Ishikawa (cell line): Measurements from ENCODE around the gene DBR1.
A peak's percentile ranks its signal among the peaks of the same experiment; 100 is the strongest.

Experiments
- CEBPB ChIP-seq: IDR thresholded peaks from 2 replicates; pipeline ENCODE4 v1.6.1; 2012
- CREB1 ChIP-seq: IDR thresholded peaks from 2 replicates; pipeline ENCODE4 v1.6.1; 2012; ENCODE audit warnings: low read depth
- EGR1 ChIP-seq: IDR thresholded peaks from 2 replicates; pipeline ENCODE4 v1.6.1; 2012
- EP300 ChIP-seq: IDR thresholded peaks from 2 replicates; pipeline ENCODE4 v1.6.1; 2012; ENCODE audit warnings: borderline replicate concordance
- FOXM1 ChIP-seq: IDR thresholded peaks from 2 replicates; pipeline ENCODE4 v1.6.1; 2012; ENCODE audit warnings: low read depth, borderline replicate concordance
- NFIC ChIP-seq: IDR thresholded peaks from 2 replicates; pipeline ENCODE4 v1.6.1; 2012
- RAD21 ChIP-seq: IDR thresholded peaks from 2 replicates; pipeline ENCODE4 v1.6.1; 2012; ENCODE audit warnings: low read depth
- TAF1 ChIP-seq: IDR thresholded peaks from 2 replicates; pipeline ENCODE4 v1.6.1; 2012; ENCODE audit warnings: low read depth, mild to moderate bottlenecking
- TCF12 ChIP-seq: IDR thresholded peaks from 2 replicates; pipeline ENCODE4 v1.6.1; 2012; ENCODE audit warnings: low read depth
- TEAD4 ChIP-seq: IDR thresholded peaks from 2 replicates; pipeline ENCODE4 v1.6.1; 2012
- USF1 ChIP-seq: IDR thresholded peaks from 2 replicates; pipeline ENCODE4 v1.6.1; 2012
- YY1 ChIP-seq: IDR thresholded peaks from 2 replicates; pipeline ENCODE4 v1.6.1; 2012; ENCODE audit warnings: low read depth
- ZBTB7A ChIP-seq: IDR thresholded peaks from 2 replicates; pipeline ENCODE4 v1.6.1; 2012; ENCODE audit warnings: low read depth
- TF ChIP-seq, protein P1 (sequence below): IDR thresholded peaks from 2 replicates; pipeline ENCODE4 v1.6.1; 2012; ENCODE audit warnings: low read depth, mild to moderate bottlenecking
- TF ChIP-seq, protein P2 (sequence below): IDR thresholded peaks from 2 replicates; pipeline ENCODE4 v1.6.1; 2012

Gene DBR1

GRCh38 chr3:138137861-138138260 lies 36.9 kb downstream of the DBR1 start:
- TF ChIP-seq NFIC: no peak
- TF ChIP-seq TEAD4: no peak
- TF ChIP-seq, protein P1, sequence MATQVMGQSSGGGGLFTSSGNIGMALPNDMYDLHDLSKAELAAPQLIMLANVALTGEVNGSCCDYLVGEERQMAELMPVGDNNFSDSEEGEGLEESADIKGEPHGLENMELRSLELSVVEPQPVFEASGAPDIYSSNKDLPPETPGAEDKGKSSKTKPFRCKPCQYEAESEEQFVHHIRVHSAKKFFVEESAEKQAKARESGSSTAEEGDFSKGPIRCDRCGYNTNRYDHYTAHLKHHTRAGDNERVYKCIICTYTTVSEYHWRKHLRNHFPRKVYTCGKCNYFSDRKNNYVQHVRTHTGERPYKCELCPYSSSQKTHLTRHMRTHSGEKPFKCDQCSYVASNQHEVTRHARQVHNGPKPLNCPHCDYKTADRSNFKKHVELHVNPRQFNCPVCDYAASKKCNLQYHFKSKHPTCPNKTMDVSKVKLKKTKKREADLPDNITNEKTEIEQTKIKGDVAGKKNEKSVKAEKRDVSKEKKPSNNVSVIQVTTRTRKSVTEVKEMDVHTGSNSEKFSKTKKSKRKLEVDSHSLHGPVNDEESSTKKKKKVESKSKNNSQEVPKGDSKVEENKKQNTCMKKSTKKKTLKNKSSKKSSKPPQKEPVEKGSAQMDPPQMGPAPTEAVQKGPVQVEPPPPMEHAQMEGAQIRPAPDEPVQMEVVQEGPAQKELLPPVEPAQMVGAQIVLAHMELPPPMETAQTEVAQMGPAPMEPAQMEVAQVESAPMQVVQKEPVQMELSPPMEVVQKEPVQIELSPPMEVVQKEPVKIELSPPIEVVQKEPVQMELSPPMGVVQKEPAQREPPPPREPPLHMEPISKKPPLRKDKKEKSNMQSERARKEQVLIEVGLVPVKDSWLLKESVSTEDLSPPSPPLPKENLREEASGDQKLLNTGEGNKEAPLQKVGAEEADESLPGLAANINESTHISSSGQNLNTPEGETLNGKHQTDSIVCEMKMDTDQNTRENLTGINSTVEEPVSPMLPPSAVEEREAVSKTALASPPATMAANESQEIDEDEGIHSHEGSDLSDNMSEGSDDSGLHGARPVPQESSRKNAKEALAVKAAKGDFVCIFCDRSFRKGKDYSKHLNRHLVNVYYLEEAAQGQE: no peak
- no peak for TF ChIP-seq CREB1
- no peak for TF ChIP-seq TAF1
- TF ChIP-seq ZBTB7A: no peak
- TF ChIP-seq TCF12: no peak
- no peak for TF ChIP-seq USF1
- TF ChIP-seq, protein P2, sequence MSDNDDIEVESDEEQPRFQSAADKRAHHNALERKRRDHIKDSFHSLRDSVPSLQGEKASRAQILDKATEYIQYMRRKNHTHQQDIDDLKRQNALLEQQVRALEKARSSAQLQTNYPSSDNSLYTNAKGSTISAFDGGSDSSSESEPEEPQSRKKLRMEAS: no peak
- no peak for TF ChIP-seq EGR1
- no peak for TF ChIP-seq YY1
- no peak for TF ChIP-seq CEBPB
- no peak for TF ChIP-seq EP300
- TF ChIP-seq RAD21: no peak
- TF ChIP-seq FOXM1: no peak

DNA sequence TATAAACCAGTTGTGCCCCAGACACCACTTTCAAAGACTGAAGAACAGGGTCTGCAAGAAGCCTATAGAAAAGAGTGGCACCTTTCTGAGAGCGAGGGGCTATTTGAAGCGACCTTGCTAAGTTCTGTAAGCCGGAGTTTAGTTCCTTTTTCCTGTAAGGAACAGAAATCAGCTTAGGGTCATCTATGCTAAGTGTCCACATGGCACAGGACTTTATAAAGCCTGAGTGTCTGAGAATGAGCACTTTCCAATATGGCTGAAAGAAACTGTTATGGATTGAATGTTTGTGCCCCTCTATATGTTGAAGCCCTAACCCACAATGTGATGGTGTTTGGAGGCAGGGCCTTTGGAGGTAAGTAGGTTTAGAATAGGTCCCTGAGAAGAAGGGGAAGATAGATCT lies 38.5 kb downstream of the DBR1 start:
- TF ChIP-seq CREB1: no peak
- no peak for TF ChIP-seq FOXM1
- TF ChIP-seq EGR1: no peak
- TF ChIP-seq RAD21: no peak
- TF ChIP-seq ZBTB7A: no peak
- no peak for TF ChIP-seq EP300
- TF ChIP-seq, protein P1: no peak
- TF ChIP-seq YY1: no peak

DNA sequence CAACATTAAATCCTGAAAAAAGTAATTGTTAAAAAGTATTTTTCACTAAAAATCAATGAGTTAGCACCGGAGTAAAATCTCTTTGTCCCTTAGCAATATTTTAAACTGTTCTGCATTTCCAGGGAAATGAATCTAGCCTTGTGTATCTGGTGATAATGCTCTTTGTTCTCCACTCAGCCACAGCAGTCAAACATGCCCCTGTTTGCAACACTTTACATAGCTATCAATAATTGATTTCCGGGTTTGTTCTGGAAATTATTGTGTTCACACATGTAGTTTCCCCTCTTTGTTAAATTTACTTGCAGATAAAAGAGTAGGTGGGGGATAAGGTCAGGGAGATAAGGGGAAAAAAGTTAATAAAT lies 38.9 kb downstream of the DBR1 start:
- TF ChIP-seq EGR1 (no peak), CREB1 (no peak), FOXM1 (no peak)
- TF ChIP-seq, protein P1: no peak

DNA sequence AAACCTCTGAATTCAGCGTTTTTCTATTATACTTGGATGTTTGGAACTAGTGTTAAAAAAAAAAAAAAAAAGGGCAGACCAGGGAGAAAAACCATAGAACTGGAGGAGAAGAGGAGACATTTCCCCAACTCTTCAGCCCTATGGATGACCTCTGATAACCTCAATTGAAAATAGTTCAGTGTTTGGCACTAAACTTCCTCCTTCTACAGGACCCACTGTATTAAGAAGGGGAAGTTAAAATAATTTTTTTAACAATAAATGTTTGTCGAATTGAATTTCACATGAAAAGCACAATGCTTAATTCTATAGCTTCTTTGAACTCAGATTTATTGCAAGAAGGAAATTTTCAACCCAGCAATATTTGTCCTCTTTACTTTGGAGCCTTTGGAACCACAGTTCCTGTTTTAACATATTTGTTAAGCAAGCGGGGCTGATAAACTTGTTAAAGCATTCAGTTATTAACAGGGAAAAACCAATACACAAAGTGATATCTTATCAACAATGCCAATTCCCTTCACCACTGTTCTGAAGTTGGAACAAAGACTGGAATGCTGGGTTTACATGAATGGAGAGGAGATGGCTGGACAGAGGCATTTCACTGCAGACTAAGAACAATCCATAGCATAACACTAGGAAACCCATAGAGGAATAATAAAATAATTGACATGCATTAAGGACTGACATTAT lies 39.4 kb downstream of the DBR1 start:
- TF ChIP-seq YY1 (no peak), ZBTB7A (no peak), EP300 (no peak), EGR1 (no peak), FOXM1 (no peak)
- TF ChIP-seq, protein P2: no peak
- TF ChIP-seq, protein P1: peak; percentile 55; the same call in 1 of the 2 replicates
